ENCODE data around the gene GDPGP1.

GDPGP1 gene

GRCh38 chr15:90225504-90226234 lies 8.3 kb upstream of the GDPGP1 start:
- in situ Hi-C loops (cut with MboI; ENCODE audit: low sequenced_read_pairs, unreplicated experiment) = no loop called here
- no peak for TF ChIP-seq CTCF (IDR thresholded peaks at IDR 0.05; ENCODE audit: borderline replicate concordance, control extremely low read depth, extremely low read depth, insufficient read depth, missing control alignments)
- no peak for DNase-seq (ENCODE audit: low spot score)

- no peak for TF ChIP-seq CTCF (IDR thresholded peaks at IDR 0.05; ENCODE audit: borderline replicate concordance, control extremely low read depth, extremely low read depth, insufficient read depth, missing control alignments)
- DNase-seq (ENCODE audit: low spot score) = no peak
- in situ Hi-C loops (cut with MboI; ENCODE audit: low sequenced_read_pairs, unreplicated experiment) = no loop called here
Measured at GRCh38 chr15:90227336-90227735, 6.7 kb upstream of the GDPGP1 start.

GRCh38 chr15:90227816-90228772 lies 5.9 kb upstream of the GDPGP1 start:
- no peak for TF ChIP-seq CTCF (IDR thresholded peaks at IDR 0.05; ENCODE audit: borderline replicate concordance, control extremely low read depth, extremely low read depth, insufficient read depth, missing control alignments)
- DNase-seq (ENCODE audit: low spot score) = no peak
- in situ Hi-C loops (cut with MboI; ENCODE audit: low sequenced_read_pairs, unreplicated experiment) = no loop called here

GRCh38 chr15:90228960-90229359 lies 5.0 kb upstream of the GDPGP1 start:
- DNase-seq (ENCODE audit: low spot score) = no peak
- in situ Hi-C loops (cut with MboI; ENCODE audit: low sequenced_read_pairs, unreplicated experiment) = no loop called here
- TF ChIP-seq CTCF (IDR thresholded peaks at IDR 0.05; ENCODE audit: borderline replicate concordance, control extremely low read depth, extremely low read depth, insufficient read depth, missing control alignments) = no peak

- DNase-seq (ENCODE audit: low spot score) = no peak
- in situ Hi-C loops (cut with MboI; ENCODE audit: low sequenced_read_pairs, unreplicated experiment) = no loop called here
- no peak for TF ChIP-seq CTCF (IDR thresholded peaks at IDR 0.05; ENCODE audit: borderline replicate concordance, control extremely low read depth, extremely low read depth, insufficient read depth, missing control alignments)
Measured at GRCh38 chr15:90230071-90230494, 3.9 kb upstream of the GDPGP1 start.

- no peak for TF ChIP-seq CTCF (IDR thresholded peaks at IDR 0.05; ENCODE audit: borderline replicate concordance, control extremely low read depth, extremely low read depth, insufficient read depth, missing control alignments)
- in situ Hi-C loops (cut with MboI; ENCODE audit: low sequenced_read_pairs, unreplicated experiment) = no loop called here
- DNase-seq (ENCODE audit: low spot score) = no peak
Measured at GRCh38 chr15:90230610-90231009, 3.4 kb upstream of the GDPGP1 start.

Measured in GM13976 (cell line).